Activated CD4-positive, alpha-beta T cell treated with anti-CD3 and anti-CD28 coated beads, Interleukin-2, amount 50 U/mL, for 24 hours (primary cell): ENCODE results near the gene NOL3.

Experiments
- DNase-seq, 2 donors: peaks; one replicate each; pipeline ENCODE4 v3.0.0-alpha.2; 2020; ENCODE audit warnings: low read depth in 1 of 2, low spot score in 1 of 2

The NOL3 gene

DNA sequence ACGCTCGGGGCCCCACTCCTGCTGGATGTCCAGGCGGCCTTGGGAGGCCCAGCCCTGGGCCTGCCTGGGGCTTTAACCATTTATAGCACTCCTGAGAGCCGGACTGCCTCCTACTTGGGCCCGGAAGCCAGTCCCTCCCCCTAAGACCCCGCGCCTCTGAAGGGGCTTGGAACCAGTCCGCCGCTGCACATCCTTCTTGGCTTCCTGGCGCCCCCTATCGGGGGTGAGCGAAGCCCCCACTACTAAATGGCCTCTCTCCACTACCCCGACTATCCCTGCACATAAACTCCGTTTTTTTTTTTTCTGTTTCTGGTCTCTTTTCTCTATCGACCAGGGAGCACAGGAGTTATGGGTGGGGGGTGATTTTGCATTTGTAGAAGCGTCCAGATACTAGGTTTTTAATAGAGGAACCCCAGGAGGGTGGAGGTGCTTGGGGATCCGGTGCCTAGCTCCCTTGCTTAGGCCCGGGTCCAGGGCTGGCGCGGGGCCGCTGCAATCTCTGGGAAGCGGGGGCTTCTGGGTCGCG lies 633 bp upstream of the NOL3 start:
- no peak for DNase-seq

GRCh38 chr16:67170949-67171649 lies 761 bp downstream of the NOL3 start:
- no peak for DNase-seq

GRCh38 chr16:67173323-67173722 lies 3.0 kb downstream of the NOL3 start:
- DNase-seq = no peak

GRCh38 chr16:67173808-67174705 lies 3.7 kb downstream of the NOL3 start:
- DNase-seq = no peak

- no peak for DNase-seq
Observed at GRCh38 chr16:67174706-67175231, 4.4 kb downstream of the NOL3 start.

- DNase-seq = no peak
Observed at GRCh38 chr16:67176662-67177061, 6.3 kb downstream of the NOL3 start.

GRCh38 chr16:67177743-67178699 lies 7.7 kb downstream of the NOL3 start:
- DNase-seq = no peak

DNA sequence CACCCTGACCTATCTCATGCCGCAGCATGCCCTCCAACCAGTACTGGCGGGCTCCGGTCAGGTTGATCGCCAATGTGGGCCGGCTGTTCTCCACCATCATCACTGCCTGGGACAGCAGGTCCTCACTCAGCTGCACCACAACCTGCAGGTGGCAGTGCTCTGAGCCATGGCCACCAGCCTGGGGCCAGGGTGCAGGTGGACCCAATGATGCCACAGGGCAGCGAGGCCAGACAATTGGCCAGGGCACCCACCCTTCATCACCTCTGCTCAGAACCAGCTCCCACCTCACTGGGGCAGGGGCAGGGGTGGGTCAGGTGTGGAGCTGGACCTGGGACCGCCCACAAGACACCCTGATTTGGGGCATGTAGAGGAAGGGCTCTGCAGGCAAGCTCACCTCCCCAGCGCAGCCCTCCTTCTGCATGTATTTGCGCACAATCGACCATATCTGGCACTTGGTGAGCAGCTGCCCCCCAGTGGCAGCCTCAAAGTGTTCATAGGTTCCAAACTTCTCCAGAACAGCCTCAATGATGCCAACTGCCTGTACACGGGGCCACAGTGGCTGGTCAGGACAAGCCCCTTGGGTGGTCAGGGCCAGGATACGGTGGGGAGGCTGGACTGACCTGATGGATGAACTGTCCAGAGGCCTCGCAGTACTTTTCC lies 9.2 kb downstream of the NOL3 start:
- no peak for DNase-seq

- DNase-seq = no peak
Observed at GRCh38 chr16:67180166-67180565, 9.8 kb downstream of the NOL3 start.

DNA sequence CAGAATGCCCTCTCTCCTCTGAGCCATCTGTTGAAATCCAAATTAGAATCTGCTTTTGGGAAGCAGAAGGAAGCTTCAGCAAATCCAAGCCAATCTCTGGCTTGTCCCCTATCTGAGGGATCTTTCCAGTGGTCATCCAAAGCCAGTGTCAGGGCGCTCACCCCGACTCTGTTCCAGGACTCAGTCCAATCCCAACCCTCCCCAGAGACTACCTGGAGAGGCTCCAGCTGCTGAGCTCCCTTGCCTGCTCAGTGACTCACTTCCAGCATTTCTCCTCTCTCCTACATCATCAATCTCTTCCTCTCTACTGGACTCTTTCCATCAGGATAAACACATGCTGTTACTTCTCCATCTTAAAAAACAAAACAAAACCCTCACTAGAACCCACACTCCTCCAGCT lies 11.0 kb downstream of the NOL3 start:
- DNase-seq = no peak

- DNase-seq = no peak
Observed at GRCh38 chr16:67182288-67182687, 11.9 kb downstream of the NOL3 start.

GRCh38 chr16:67183284-67183626 lies 12.9 kb downstream of the NOL3 start:
- no peak for DNase-seq

DNA sequence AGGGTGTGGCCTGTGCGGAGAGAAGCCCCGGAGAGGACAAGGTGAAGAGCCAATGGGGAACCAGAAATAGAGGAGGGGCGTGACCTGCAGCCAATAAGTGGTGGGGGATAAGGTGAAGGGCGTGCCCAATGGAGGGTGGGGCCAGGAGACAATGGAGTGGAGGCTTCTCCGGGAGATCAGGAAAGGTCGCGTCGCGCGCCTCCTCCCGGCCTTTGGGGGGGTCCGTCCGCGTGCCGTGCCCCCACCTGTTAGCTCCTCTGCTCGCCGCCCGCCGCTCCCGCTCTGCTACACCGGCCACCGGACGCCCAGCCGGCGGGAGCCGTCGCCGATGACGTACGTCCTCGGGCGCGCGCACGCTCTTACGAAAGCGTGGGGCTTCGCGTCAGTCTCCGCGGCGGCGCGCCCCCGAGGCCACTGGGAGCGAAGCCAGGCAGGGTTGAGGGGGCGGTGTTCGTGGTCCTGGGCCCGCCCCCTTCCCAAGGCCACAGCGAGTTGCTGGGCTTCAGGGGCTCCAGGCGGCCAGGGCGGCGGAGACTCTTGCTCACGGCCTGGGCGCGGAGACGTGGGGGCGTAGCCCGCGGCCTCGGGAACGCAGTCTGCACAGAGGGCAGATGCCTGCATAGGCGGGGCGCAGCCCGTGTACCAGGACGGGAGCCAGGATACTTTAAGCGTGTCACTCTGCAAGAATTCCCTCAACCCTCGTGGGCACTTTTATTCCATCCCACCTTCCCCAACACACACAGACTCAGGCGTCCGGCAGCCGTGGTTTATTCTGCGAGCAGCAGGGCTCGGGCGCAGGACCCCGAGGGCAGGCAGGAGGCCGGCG lies 13.5 kb downstream of the NOL3 start, which contains the start of gene MATCAP1:
MATCAP1 (minus strand) TSS at position 337 of the 826 bp plus-strand sequence. CDS start 3,353 bp downstream, outside the sequence.
- peak; percentile 78 to 92 for DNase-seq

DNA sequence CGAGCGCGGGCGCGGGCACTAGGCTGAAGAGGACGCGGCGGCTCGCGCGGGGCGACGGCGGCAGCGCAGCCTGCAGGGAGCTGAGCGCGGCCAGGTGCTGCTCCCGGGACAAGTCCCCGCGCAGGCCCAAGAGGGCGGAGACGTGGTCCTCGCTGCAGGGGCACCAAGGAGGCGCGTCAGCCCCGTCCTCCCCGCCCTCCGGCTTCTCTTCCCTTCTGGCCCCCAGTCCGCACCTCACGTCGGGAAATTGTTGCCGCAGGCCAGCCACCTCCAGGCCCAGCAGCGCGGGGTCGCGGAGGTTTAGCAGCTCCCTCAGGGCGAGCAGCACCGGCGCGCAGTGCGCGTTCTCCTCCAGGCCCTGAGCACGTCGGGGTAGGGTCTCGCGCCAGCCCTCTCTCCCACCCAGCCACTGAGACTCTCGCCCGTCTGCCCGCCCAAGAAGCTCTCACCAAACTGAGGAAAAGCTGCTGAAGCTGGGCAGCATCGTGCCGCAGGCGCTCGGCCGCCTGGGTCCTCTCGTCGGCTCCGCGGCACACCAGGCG lies 14.2 kb downstream of the NOL3 start:
- no peak for DNase-seq

- DNase-seq = peak; percentile 70 to 77
Observed at GRCh38 chr16:67184995-67185650, 14.8 kb downstream of the NOL3 start.

- no peak for DNase-seq
Observed at GRCh38 chr16:67185651-67186134, 15.4 kb downstream of the NOL3 start.

GRCh38 chr16:67186550-67186950 lies 16.2 kb downstream of the NOL3 start:
- DNase-seq = no peak

GRCh38 chr16:67187175-67187890 lies 17.0 kb downstream of the NOL3 start:
- no peak for DNase-seq
